ENCODE data around the gene SNX8. TPM values are rescaled to one million over a fixed set of nuclear protein-coding genes. Genes with fewer than 3 reads are reported as not detected.

Gene SNX8
- total and polyA plus RNA-seq, 2 of the 8 experiments (the other 6 are each of a cell fraction or from before 2014, with no cell fraction given), result 46.2 to 70.8 TPM

DNA sequence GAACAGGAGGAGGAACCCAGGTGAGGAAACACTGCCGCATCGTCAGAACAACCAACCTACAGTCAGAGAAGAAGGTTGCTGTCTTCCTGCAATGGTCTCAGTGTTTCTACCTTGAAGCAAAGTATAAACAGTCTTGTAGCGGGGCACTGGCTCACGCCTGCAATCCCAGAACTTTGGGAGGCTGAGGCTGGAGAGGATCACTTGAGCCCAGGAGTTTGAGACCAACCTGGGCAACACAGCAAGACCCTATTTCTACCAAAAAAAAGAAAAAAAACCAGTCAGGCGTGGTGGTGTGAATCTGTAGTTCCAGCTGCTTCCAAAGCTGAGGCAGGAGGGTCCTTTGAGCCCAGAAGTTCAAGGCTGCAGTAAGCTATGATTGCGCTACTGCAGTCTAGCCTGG is 23.4 kb downstream of the SNX8 start:
- Histone ChIP-seq H2AFZ (ENCODE audit: low read length) (no peak overlapping the region), H3K36me3 (ENCODE audit: control insufficient read depth in 2 of 4, insufficient read depth in 4 of 4, low read length in 3 of 4) (no peaks in the 10 kb centered on the region), H4K91ac (replicated peaks; ENCODE audit: insufficient read length, low read length) (no peak overlapping the region), H3K79me2 (ENCODE audit: control insufficient read depth in 1 of 2, insufficient read depth in 2 of 2, low read length in 2 of 2) (peaks cover 0 to 10% of the 10 kb centered on the region in 2 experiments; a peak in 1 of 4 replicates), H3K18ac (ENCODE audit: extremely low read depth, low read length) (no peak overlapping the region), H2BK12ac (ENCODE audit: low read depth, low read length) (no peak overlapping the region), H3K4me3 (ENCODE audit: extremely low read depth in 1 of 4, insufficient read depth in 2 of 4, low read depth in 3 of 4, low read length in 4 of 4) (no peak overlapping the region), H3K79me1 (ENCODE audit: low read depth, low read length) (peaks cover 10% of the 10 kb centered on the region; the same call in 1 of the 2 replicates), H3K27ac (ENCODE audit: low read depth, low read length) (no peak overlapping the region), H4K20me1 (replicated peaks in 1 of 2; ENCODE audit: control insufficient read depth in 1 of 2, insufficient read depth in 2 of 2, low read length in 2 of 2) (peaks cover 0 to 6% of the 10 kb centered on the region in 2 experiments), H3K4me1 (replicated peaks in 1 of 4; ENCODE audit: control insufficient read depth in 3 of 4, insufficient read depth in 4 of 4, low read length in 3 of 4) (no peaks in the 10 kb centered on the region), H2BK20ac (ENCODE audit: low read length) (no peak overlapping the region), H2BK120ac (replicated peaks; ENCODE audit: low read depth, low read length) (no peak overlapping the region), H3K4me2 (ENCODE audit: insufficient read depth in 1 of 2, low read depth in 2 of 2, low read length in 2 of 2) (no peak overlapping the region), H3K56ac (replicated peaks; ENCODE audit: insufficient read length, low read depth, low read length) (no peak overlapping the region), H2AK5ac (ENCODE audit: low read depth, low read length) (no peak overlapping the region), H3K23me2 (ENCODE audit: low read depth, low read length) (no peaks in the 10 kb centered on the region; the same call in 1 of the 2 replicates), H2BK5ac (ENCODE audit: low read depth, low read length) (no peak overlapping the region), H3K4ac (replicated peaks; ENCODE audit: insufficient read length, low read depth, low read length) (no peak overlapping the region), H2BK15ac (ENCODE audit: low read length) (no peak overlapping the region), H4K8ac (ENCODE audit: extremely low read depth, insufficient read depth, low read length) (peak overlapping the region; percentile 11; the same call in 1 of the 2 replicates), H3K14ac (ENCODE audit: insufficient read length) (no peak overlapping the region), H3K23ac (ENCODE audit: insufficient read length) (no peak overlapping the region), H4K5ac (ENCODE audit: insufficient read length, low read depth, low read length) (no peak overlapping the region), H3K9me3 (ENCODE audit: insufficient read depth in 2 of 2, low read depth in 1 of 2, low read length in 1 of 2) (no peaks in the 10 kb centered on the region; a peak in 1 of 4 replicates), H3K27me3 (replicated peaks in 1 of 4; ENCODE audit: control insufficient read depth in 3 of 4, extremely low read depth in 1 of 4, insufficient read depth in 3 of 4, low read length in 3 of 4) (no peaks in the 10 kb centered on the region; a peak in 1 of 7 replicates), H3K9ac (replicated peaks in 1 of 4; ENCODE audit: extremely low read depth in 1 of 4, low read depth in 3 of 4, low read length in 3 of 4) (no peak overlapping the region)
- ChIA-PET CTCF (ENCODE audit: partially characterized antibody) (no interaction called here), POLR2A (ENCODE audit: partially characterized antibody) (interaction anchor here (0.6 to 2.6 kb wide), 4 partner anchors 10 to 202 kb away, joined by 3 to 12 read pairs (median 8); partner anchors contain the start of gene EIF3B)
- DNase-seq (ENCODE audit: low read depth in 1 of 2, low spot score in 2 of 2), result no peak
- TF ChIP-seq SP2 (IDR thresholded peaks at IDR 0.05; ENCODE audit: low read length), result no peak
- no peak for TF ChIP-seq SP4 (IDR thresholded peaks at IDR 0.05; ENCODE audit: low read length)
- TF ChIP-seq SIRT6 (IDR thresholded peaks at IDR 0.05; ENCODE audit: low read length), result no peak
- no peak for TF ChIP-seq RAD21 (IDR thresholded peaks at IDR 0.05 in 1 of 2, conservative IDR thresholded peaks at IDR 0.05 in 1 of 2; ENCODE audit: low read depth in 2 of 2, low read length in 2 of 2)
- TF ChIP-seq POLR2A (IDR thresholded peaks at IDR 0.05; ENCODE audit: control extremely low read depth in 1 of 2, low read depth in 2 of 2, low read length in 2 of 2), result no peak
- no peak for TF ChIP-seq TAF1 (IDR thresholded peaks at IDR 0.05; ENCODE audit: low read depth, low read length)
- TF ChIP-seq ATF3 (IDR thresholded peaks at IDR 0.05; ENCODE audit: insufficient read depth, low read depth, low read length), result no peak
- no peak for TF ChIP-seq SIX5 (IDR thresholded peaks at IDR 0.05; ENCODE audit: low read depth, low read length)
- TF ChIP-seq ZNF274 (IDR thresholded peaks at IDR 0.05; ENCODE audit: borderline replicate concordance, extremely low read depth, low read length), result no peak
- no peak for TF ChIP-seq TCF12 (IDR thresholded peaks at IDR 0.05; ENCODE audit: low read depth, low read length)
- no peak for TF ChIP-seq E2F6 (IDR thresholded peaks at IDR 0.05)
- TF ChIP-seq EZH2 (IDR thresholded peaks at IDR 0.05; ENCODE audit: low read depth, low read length, severe bottlenecking), result no peak
- 87% methylated on average over 6 of the region's 6 CpGs; no CpG with 5 or more reads in 1 of the 2 experiments for WGBS, 2 experiments (ENCODE audit: extremely low coverage in 1 of 2, insufficient coverage in 1 of 2, insufficient read length in 1 of 2, insufficient replicate concordance in 2 of 2, low coverage in 1 of 2, low lambda C conversion rate in 2 of 2, missing lambda C conversion rate in 1 of 2)
- no peak for FAIRE-seq
